ENCODE measurements around the gene SPATA31C2. TPM values are rescaled to one million over a fixed set of nuclear protein-coding genes. Genes with fewer than 3 reads are reported as not detected.

SPATA31C2 gene
- total RNA-seq, 3 donors from 2014 or later (not counting 1 experiment from before 2014, with no cell fraction given): not detected

DNA sequence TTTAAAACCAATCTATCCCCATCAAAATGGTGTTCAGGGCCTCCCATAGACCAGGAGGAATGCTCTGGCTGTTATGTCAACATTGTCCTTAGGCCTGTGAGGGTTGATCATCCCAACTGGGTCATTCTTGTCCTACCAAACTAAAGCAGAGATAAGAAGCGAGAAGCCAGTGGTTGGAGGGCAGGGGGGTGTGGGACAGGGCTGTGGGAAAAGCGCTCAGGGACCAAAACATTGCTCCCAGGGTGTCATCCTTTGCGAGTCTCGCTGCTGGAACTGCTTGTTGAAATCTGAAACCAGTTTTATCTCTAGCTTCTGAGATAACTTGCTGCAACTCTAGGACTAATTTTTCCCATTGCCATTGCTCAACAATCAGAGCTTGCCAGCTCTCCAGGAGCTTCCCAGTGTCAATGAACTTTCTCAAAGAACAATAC is 48.1 kb downstream of the SPATA31C2 start:
- no peaks in the 10 kb centered on the region for H3K4me1 ChIP-seq (ENCODE audit: control insufficient read depth, insufficient read depth, low read length)
- no peaks in the 10 kb centered on the region for H3K36me3 ChIP-seq (ENCODE audit: control insufficient read depth, insufficient read depth, low read length)
- H3K27me3 ChIP-seq (ENCODE audit: control insufficient read depth, insufficient read depth, low read length): no peaks in the 10 kb centered on the region
- peaks cover 4 to 11% of the 10 kb centered on the region in 2 donors for H3K27me3 Mint-ChIP-seq (ENCODE audit: low read depth in 2 of 2)
- H3K27ac ChIP-seq (ENCODE audit: low read length): no peak overlapping the region
- H3K27ac Mint-ChIP-seq: no peak overlapping the region
- WGBS (ENCODE audit: insufficient coverage): 79% methylated on average over 4 of the region's 4 CpGs
- no peaks in the 10 kb centered on the region for H3K9me3 Mint-ChIP-seq
- H3K4me3 Mint-ChIP-seq: no peak overlapping the region
- no peak overlapping the region for H3K4me3 ChIP-seq (ENCODE audit: low read length)
- H3K9me3 ChIP-seq (ENCODE audit: control insufficient read depth, insufficient read depth, low read length): no peaks in the 10 kb centered on the region
- DNase-seq (no peak), ATAC-seq (no peak)
- TF ChIP-seq, protein P1, sequence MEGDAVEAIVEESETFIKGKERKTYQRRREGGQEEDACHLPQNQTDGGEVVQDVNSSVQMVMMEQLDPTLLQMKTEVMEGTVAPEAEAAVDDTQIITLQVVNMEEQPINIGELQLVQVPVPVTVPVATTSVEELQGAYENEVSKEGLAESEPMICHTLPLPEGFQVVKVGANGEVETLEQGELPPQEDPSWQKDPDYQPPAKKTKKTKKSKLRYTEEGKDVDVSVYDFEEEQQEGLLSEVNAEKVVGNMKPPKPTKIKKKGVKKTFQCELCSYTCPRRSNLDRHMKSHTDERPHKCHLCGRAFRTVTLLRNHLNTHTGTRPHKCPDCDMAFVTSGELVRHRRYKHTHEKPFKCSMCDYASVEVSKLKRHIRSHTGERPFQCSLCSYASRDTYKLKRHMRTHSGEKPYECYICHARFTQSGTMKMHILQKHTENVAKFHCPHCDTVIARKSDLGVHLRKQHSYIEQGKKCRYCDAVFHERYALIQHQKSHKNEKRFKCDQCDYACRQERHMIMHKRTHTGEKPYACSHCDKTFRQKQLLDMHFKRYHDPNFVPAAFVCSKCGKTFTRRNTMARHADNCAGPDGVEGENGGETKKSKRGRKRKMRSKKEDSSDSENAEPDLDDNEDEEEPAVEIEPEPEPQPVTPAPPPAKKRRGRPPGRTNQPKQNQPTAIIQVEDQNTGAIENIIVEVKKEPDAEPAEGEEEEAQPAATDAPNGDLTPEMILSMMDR (IDR thresholded peaks at IDR 0.05): no peak
- no peaks in the 10 kb centered on the region for H3K36me3 Mint-ChIP-seq
- no peaks in the 10 kb centered on the region for H3K4me1 Mint-ChIP-seq
- intact Hi-C loops (cut with micrococcal nuclease): no loop called here

DNA sequence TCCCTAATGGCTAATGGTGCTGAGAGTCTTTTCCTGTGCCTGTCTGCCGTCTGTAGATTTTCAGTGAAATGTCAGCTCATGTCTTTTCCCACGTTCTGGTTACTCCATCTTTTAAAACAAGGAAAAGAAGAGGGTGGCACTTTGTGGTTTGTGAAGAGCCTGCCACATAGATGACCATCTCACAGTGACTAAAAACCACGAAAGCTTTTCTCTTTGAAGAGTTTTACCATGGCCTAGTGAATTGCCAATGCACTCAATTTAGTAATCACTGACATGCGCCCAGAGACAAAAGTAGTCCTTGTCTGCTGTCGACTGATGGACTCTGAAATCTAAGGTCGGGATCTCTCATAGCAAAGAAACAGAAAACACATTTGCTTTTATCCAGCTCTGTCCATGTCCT is 50.4 kb downstream of the SPATA31C2 start:
- TF ChIP-seq, protein P1 (IDR thresholded peaks at IDR 0.05): no peak
- no peaks in the 10 kb centered on the region for H3K27me3 ChIP-seq (ENCODE audit: control insufficient read depth, insufficient read depth, low read length)
- intact Hi-C loops (cut with micrococcal nuclease): no loop called here
- no peak overlapping the region for H3K27ac Mint-ChIP-seq
- no peak overlapping the region for H3K4me3 Mint-ChIP-seq
- H3K9me3 Mint-ChIP-seq: no peaks in the 10 kb centered on the region
- no peak for DNase-seq
- no peak for ATAC-seq
- no peaks in the 10 kb centered on the region for H3K9me3 ChIP-seq (ENCODE audit: control insufficient read depth, insufficient read depth, low read length)
- WGBS (ENCODE audit: insufficient coverage): 56% methylated on average over 5 of the region's 6 CpGs
- H3K4me1 Mint-ChIP-seq: no peaks in the 10 kb centered on the region
- H3K36me3 Mint-ChIP-seq: no peaks in the 10 kb centered on the region
- H3K4me3 ChIP-seq (ENCODE audit: low read length): no peak overlapping the region
- no peak overlapping the region for H3K27ac ChIP-seq (ENCODE audit: low read length)
- H3K4me1 ChIP-seq (ENCODE audit: control insufficient read depth, insufficient read depth, low read length): no peaks in the 10 kb centered on the region
- H3K36me3 ChIP-seq (ENCODE audit: control insufficient read depth, insufficient read depth, low read length): no peaks in the 10 kb centered on the region
- H3K27me3 Mint-ChIP-seq (ENCODE audit: low read depth in 2 of 2): peaks cover 4 to 11% of the 10 kb centered on the region in 2 donors

DNA sequence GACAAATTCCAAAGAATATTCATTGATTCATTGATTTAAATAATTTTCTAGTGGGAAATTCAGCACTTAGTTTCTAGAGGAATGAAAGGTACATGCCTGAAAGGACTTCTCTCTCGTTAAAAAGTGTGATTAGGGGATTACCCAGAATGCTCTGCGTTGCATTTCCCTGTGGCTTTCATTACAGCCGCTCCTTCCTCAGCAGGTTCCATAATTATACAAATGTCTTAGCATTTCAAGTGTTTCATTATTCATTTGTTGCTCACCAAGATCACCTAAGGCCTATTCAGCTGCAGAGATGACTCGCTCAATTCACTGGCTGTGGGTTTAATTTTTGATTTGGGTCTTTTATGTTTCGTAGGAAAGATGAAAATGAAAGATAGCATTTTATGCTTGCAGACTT is 52.8 kb downstream of the SPATA31C2 start:
- Histone ChIP-seq H3K36me3 (ENCODE audit: control insufficient read depth, insufficient read depth, low read length) (no peaks in the 10 kb centered on the region), H3K27ac (ENCODE audit: low read length) (no peak overlapping the region), H3K4me3 (ENCODE audit: low read length) (no peak overlapping the region), H3K9me3 (ENCODE audit: control insufficient read depth, insufficient read depth, low read length) (peaks cover 2% of the 10 kb centered on the region), H3K27me3 (ENCODE audit: control insufficient read depth, insufficient read depth, low read length) (no peaks in the 10 kb centered on the region), H3K4me1 (ENCODE audit: control insufficient read depth, insufficient read depth, low read length) (no peaks in the 10 kb centered on the region)
- ATAC-seq (no peak), DNase-seq (no peak)
- intact Hi-C loops (cut with micrococcal nuclease): no loop called here
- Mint-ChIP-seq H3K27me3 (ENCODE audit: low read depth in 2 of 2) (peaks cover 4 to 11% of the 10 kb centered on the region in 2 donors), H3K4me1 (no peaks in the 10 kb centered on the region), H3K4me3 (no peak overlapping the region), H3K9me3 (no peaks in the 10 kb centered on the region), H3K36me3 (no peaks in the 10 kb centered on the region), H3K27ac (no peak overlapping the region)
- TF ChIP-seq, protein P1 (IDR thresholded peaks at IDR 0.05): no peak
- WGBS (ENCODE audit: insufficient coverage): 90% methylated on average over 5 of the region's 5 CpGs

Data from natural killer cell (primary cell).